HT1080 (cell line): ENCODE results near the gene COX8C. TPM values are rescaled to one million over a fixed set of nuclear protein-coding genes. Genes with fewer than 3 reads are reported as not detected.
A peak's percentile ranks its signal among the peaks of the same experiment; 100 is the strongest.

Source experiments
- DNase-seq: peaks from one replicate; pipeline ENCODE4 v3.0.0-alpha.2; 2015; ENCODE audit warnings: low read depth
- total RNA-seq: library from RNA; depleted of rRNA; stranded (reverse); fragments of >200 nt; shearing (Covaris generic); gene quantifications from 2 replicates; pipeline ENCODE4 v1.2.3, GENCODE V29; 2014

The COX8C gene
- total RNA-seq, 1 experiment from 2014 or later, result not detected

- no peak for DNase-seq
These were observed 26.5 kb upstream of the COX8C start for GRCh38 chr14:93320489-93320888.

GRCh38 chr14:93322929-93323599 lies 23.9 kb upstream of the COX8C start:
- DNase-seq, result no peak

- DNase-seq, result no peak
These were observed 23.3 kb upstream of the COX8C start for GRCh38 chr14:93323600-93324174.

- no peak for DNase-seq
These were observed 20.8 kb upstream of the COX8C start for GRCh38 chr14:93326196-93326595.

- DNase-seq, result no peak
These were observed 18.4 kb upstream of the COX8C start for GRCh38 chr14:93328546-93328945.

GRCh38 chr14:93329965-93330608 lies 16.9 kb upstream of the COX8C start:
- DNase-seq, result no peak

- DNase-seq, result no peak
These were observed 16.4 kb upstream of the COX8C start for GRCh38 chr14:93330609-93331000.

- no peak for DNase-seq
These were observed 15.8 kb upstream of the COX8C start for GRCh38 chr14:93331002-93331727.

- DNase-seq, result no peak
These were observed 15.1 kb upstream of the COX8C start for GRCh38 chr14:93331728-93332396.

- DNase-seq, result peak; percentile 29
These were observed 14.6 kb upstream of the COX8C start for GRCh38 chr14:93332397-93332852.

- peak; percentile 94 for DNase-seq
These were observed 13.9 kb upstream of the COX8C start, which contains the start of gene BTBD7 for GRCh38 chr14:93332853-93333630. BTBD7 (minus strand) TSS chr14:93333036; CDS start chr14:93296051, 36,985 bp downstream.

- no peak for DNase-seq
These were observed 13.3 kb upstream of the COX8C start for GRCh38 chr14:93333631-93334103.

- no peak for DNase-seq
These were observed 9.7 kb upstream of the COX8C start for GRCh38 chr14:93337143-93337753.

GRCh38 chr14:93337884-93338283 lies 9.1 kb upstream of the COX8C start:
- DNase-seq, result no peak

GRCh38 chr14:93343266-93343665 lies 3.7 kb upstream of the COX8C start:
- no peak for DNase-seq

GRCh38 chr14:93343797-93344196 lies 3.2 kb upstream of the COX8C start:
- DNase-seq, result no peak

- DNase-seq, result no peak
These were observed 868 bp downstream of the COX8C start for GRCh38 chr14:93347850-93348249.

GRCh38 chr14:93348292-93348691 lies 1.3 kb downstream of the COX8C start:
- no peak for DNase-seq

GRCh38 chr14:93354873-93355272 lies 7.9 kb downstream of the COX8C start:
- peak; percentile 60 for DNase-seq
